HepG2 (cell line): ENCODE measurements around the gene KCNAB3. TPM values are rescaled to one million over a fixed set of nuclear protein-coding genes. Genes with fewer than 3 reads are reported as not detected.

ENCODE experiments used
- AHR ChIP-seq: IDR thresholded peaks from 2 replicates; pipeline ENCODE4 v1.6.1; 2018; ENCODE audit warnings: missing genetic modification reagents, missing compliant biosample characterization
- ATAD3A ChIP-seq: sonication (generic); formaldehyde crosslinking; IDR thresholded peaks from 2 replicates; pipeline ENCODE4 v1.4.0; 2020; ENCODE audit warnings: missing genetic modification reagents
- CHCHD3 ChIP-seq: sonication (generic); formaldehyde crosslinking; IDR thresholded peaks from 2 replicates; pipeline ENCODE4 v1.8.0; 2022; ENCODE audit warnings: mild to moderate bottlenecking, missing genetic modification reagents, moderate library complexity
- ETV6 ChIP-seq: sonication (generic); formaldehyde crosslinking; conservative IDR thresholded peaks from 2 replicates; pipeline ENCODE4 v1.4.0; 2020; ENCODE audit warnings: missing genetic modification reagents
- FOSL2 ChIP-seq: sonication (generic); formaldehyde crosslinking; IDR thresholded peaks from 2 replicates; pipeline ENCODE4 v1.4.0; 2020; ENCODE audit warnings: missing genetic modification reagents
- HOXD1 ChIP-seq: sonication (generic); formaldehyde crosslinking; IDR thresholded peaks from 2 replicates; pipeline ENCODE4 v1.5.0; 2020; ENCODE audit warnings: missing genetic modification reagents
- KMT2B ChIP-seq: IDR thresholded peaks from 2 replicates; pipeline ENCODE4 v1.6.1; 2016; ENCODE audit warnings: missing genetic modification reagents, missing compliant biosample characterization
- LBX2 ChIP-seq: sonication (generic); formaldehyde crosslinking; IDR thresholded peaks from 2 replicates; pipeline ENCODE4 v1.5.0; 2020; ENCODE audit warnings: missing genetic modification reagents, mild to moderate bottlenecking, borderline replicate concordance
- NR1H2 ChIP-seq: sonication (generic); formaldehyde crosslinking; IDR thresholded peaks from 2 replicates; pipeline ENCODE4 v1.8.1; 2022; ENCODE audit warnings: low read depth, missing genetic modification reagents, borderline replicate concordance
- ZBTB42 ChIP-seq: sonication (generic); formaldehyde crosslinking; IDR thresholded peaks from 2 replicates; pipeline ENCODE4 v1.5.0; 2020; ENCODE audit warnings: mild to moderate bottlenecking, missing genetic modification reagents
- ZNF12 ChIP-seq: sonication (generic); formaldehyde crosslinking; IDR thresholded peaks from 2 replicates; pipeline ENCODE4 v1.5.0; 2020; ENCODE audit warnings: missing genetic modification reagents
- ZNF451 ChIP-seq: sonication (generic); formaldehyde crosslinking; IDR thresholded peaks from 2 replicates; pipeline ENCODE4 v1.5.0; 2020; ENCODE audit warnings: mild to moderate bottlenecking, missing genetic modification reagents
- ZNF546 ChIP-seq: sonication (generic); formaldehyde crosslinking; conservative IDR thresholded peaks from 2 replicates; pipeline ENCODE4 v1.8.1; 2023; ENCODE audit warnings: mild to moderate bottlenecking, missing genetic modification reagents
- ZNF558 ChIP-seq: sonication (generic); formaldehyde crosslinking; IDR thresholded peaks from 2 replicates; pipeline ENCODE4 v1.9.0; 2022; ENCODE audit warnings: mild to moderate bottlenecking, missing genetic modification reagents, borderline replicate concordance
- ZNF615 ChIP-seq: sonication (generic); formaldehyde crosslinking; IDR thresholded peaks from 2 replicates; pipeline ENCODE4 v1.5.0; 2020; ENCODE audit warnings: mild to moderate bottlenecking, missing genetic modification reagents, borderline replicate concordance
- ZNF672 ChIP-seq: sonication (generic); formaldehyde crosslinking; IDR thresholded peaks from 2 replicates; pipeline ENCODE4 v1.8.1; 2022; ENCODE audit warnings: missing genetic modification reagents
- ZNF816 ChIP-seq: sonication (generic); formaldehyde crosslinking; IDR thresholded peaks from 2 replicates; pipeline ENCODE4 v1.8.0; 2022; ENCODE audit warnings: missing genetic modification reagents, mild to moderate bottlenecking, borderline replicate concordance
- polyA plus RNA-seq, 8 experiments: library from polyadenylated mRNA; depleted of rRNA in 3 of 8; stranded (reverse) in 7 of 8; unstranded in 1 of 8; fragments of >200 nt; fragmentation: Illumina TruSeq in 4 of 8; extraction: Trizol in 4 of 8; gene quantifications; 2 replicates each; pipeline versions ENCODE4 v1.2.1 to v1.2.3, GENCODE V29; 2011 to 2016; ENCODE audit warnings: low read depth in 4 of 8, missing spikeins in 1 of 8, mixed read lengths in 1 of 8; ENCODE audit not compliant: insufficient read depth in 1 of 8
- total RNA-seq, 5 experiments: library from RNA; depleted of rRNA; stranded (reverse); fragments of >200 nt; fragmentation: Illumina TruSeq; extraction: Trizol; gene quantifications; 2 replicates each; pipeline ENCODE4 v1.2.3, GENCODE V29; 2016; ENCODE audit warnings: low read depth in 1 of 5
- TF ChIP-seq, protein P1 (sequence below): sonication (generic); formaldehyde crosslinking; IDR thresholded peaks from 2 replicates; pipeline ENCODE4 v1.5.1; 2020; ENCODE audit warnings: missing genetic modification reagents, mild to moderate bottlenecking, borderline replicate concordance

Gene KCNAB3
- total and polyA plus RNA-seq, 2 of the 13 experiments (the other 11 are each of a cell fraction or from before 2014, with no cell fraction given): 0.29 to 0.88 TPM

- 0 out of 2 replicates have a peak, but pooled peaks have one; percentile 18 for TF ChIP-seq FOSL2 (CRISPR knock-in tag)
- no peak for TF ChIP-seq ZNF816
- 0 out of 2 replicates have a peak, but pooled peaks have one; percentile 44 for TF ChIP-seq ZNF12 (CRISPR knock-in tag)
- peak; percentile 55; the same call in 1 of the 2 replicates for TF ChIP-seq CHCHD3 (CRISPR knock-in tag)
- TF ChIP-seq ETV6 (CRISPR knock-in tag): 0 out of 2 replicates have a peak, but pooled peaks have one; percentile 11
- peak; percentile 59; the same call in 1 of the 2 replicates for TF ChIP-seq KMT2B (CRISPR knock-in tag)
- TF ChIP-seq AHR (CRISPR knock-in tag): peak; percentile 71; the same call in 1 of the 2 replicates
- peak; percentile 47; the same call in 1 of the 2 replicates for TF ChIP-seq HOXD1 (CRISPR knock-in tag)
- TF ChIP-seq ZNF451: peak; percentile 57; the same call in 1 of the 2 replicates
- TF ChIP-seq ZNF558 (CRISPR knock-in tag): peak; percentile 85; the same call in 1 of the 2 replicates
- TF ChIP-seq ZNF672: no peak
- TF ChIP-seq NR1H2 (CRISPR knock-in tag): peak; percentile 93
- peak; percentile 86; the same call in 1 of the 2 replicates for TF ChIP-seq LBX2 (CRISPR knock-in tag)
- TF ChIP-seq ZBTB42 (CRISPR knock-in tag): peak; percentile 89
- TF ChIP-seq, protein P1, sequence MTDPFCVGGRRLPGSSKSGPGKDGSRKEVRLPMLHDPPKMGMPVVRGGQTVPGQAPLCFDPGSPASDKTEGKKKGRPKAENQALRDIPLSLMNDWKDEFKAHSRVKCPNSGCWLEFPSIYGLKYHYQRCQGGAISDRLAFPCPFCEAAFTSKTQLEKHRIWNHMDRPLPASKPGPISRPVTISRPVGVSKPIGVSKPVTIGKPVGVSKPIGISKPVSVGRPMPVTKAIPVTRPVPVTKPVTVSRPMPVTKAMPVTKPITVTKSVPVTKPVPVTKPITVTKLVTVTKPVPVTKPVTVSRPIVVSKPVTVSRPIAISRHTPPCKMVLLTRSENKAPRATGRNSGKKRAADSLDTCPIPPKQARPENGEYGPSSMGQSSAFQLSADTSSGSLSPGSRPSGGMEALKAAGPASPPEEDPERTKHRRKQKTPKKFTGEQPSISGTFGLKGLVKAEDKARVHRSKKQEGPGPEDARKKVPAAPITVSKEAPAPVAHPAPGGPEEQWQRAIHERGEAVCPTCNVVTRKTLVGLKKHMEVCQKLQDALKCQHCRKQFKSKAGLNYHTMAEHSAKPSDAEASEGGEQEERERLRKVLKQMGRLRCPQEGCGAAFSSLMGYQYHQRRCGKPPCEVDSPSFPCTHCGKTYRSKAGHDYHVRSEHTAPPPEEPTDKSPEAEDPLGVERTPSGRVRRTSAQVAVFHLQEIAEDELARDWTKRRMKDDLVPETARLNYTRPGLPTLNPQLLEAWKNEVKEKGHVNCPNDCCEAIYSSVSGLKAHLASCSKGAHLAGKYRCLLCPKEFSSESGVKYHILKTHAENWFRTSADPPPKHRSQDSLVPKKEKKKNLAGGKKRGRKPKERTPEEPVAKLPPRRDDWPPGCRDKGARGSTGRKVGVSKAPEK (CRISPR knock-in tag): no peak
- TF ChIP-seq ZNF615 (CRISPR knock-in tag): no peak
- peak; percentile 91 for TF ChIP-seq ZNF546 (CRISPR knock-in tag)
- TF ChIP-seq ATAD3A (CRISPR knock-in tag): no peak
Measured at GRCh38 chr17:7915611-7916384, 13.9 kb downstream of the KCNAB3 start, which contains the start of gene RNF227 (continued).
